Stimulated activated naive CD8-positive, alpha-beta T cell treated with anti-CD3 and anti-CD28 coated beads, Interleukin-15, amount 100 ng/mL, for 72 hours (primary cell): Measurements from ENCODE around the gene UTP4.
A peak's percentile ranks its signal among the peaks of the same experiment; 100 is the strongest.

Experiments used
- ATAC-seq: fragments of 150-1000 bp; cut with Tn5 transposase; 2 replicates; pipeline ENCODE4 v1.10.0; 2021; ENCODE audit warnings: mild to moderate bottlenecking, moderate library complexity
- DNase-seq, 2 donors: peaks; one replicate each; pipeline ENCODE4 v3.0.0; 2021 to 2022
- H3K27ac Mint-ChIP-seq, 2 donors: one replicate each; pipeline ENCODE4 v1.8.0; 2022; ENCODE audit warnings: mild to moderate bottlenecking in 2 of 2, mixed read lengths in 2 of 2, moderate library complexity in 2 of 2
- H3K27me3 Mint-ChIP-seq: one replicate; pipeline ENCODE4 v1.8.0; 2022; ENCODE audit warnings: mixed read lengths
- H3K4me1 Mint-ChIP-seq: one replicate; pipeline ENCODE4 v1.8.0; 2022; ENCODE audit warnings: mild to moderate bottlenecking, mixed read lengths
- H3K4me3 Mint-ChIP-seq, 2 donors: one replicate each; pipeline ENCODE4 v1.8.0; 2022; ENCODE audit warnings: mild to moderate bottlenecking in 2 of 2, mixed read lengths in 2 of 2, moderate library complexity in 1 of 2
- H3K9me3 Mint-ChIP-seq, 2 donors: one replicate each; pipeline ENCODE4 v1.8.0; 2022; ENCODE audit warnings: mixed read lengths in 2 of 2

Gene UTP4

DNA sequence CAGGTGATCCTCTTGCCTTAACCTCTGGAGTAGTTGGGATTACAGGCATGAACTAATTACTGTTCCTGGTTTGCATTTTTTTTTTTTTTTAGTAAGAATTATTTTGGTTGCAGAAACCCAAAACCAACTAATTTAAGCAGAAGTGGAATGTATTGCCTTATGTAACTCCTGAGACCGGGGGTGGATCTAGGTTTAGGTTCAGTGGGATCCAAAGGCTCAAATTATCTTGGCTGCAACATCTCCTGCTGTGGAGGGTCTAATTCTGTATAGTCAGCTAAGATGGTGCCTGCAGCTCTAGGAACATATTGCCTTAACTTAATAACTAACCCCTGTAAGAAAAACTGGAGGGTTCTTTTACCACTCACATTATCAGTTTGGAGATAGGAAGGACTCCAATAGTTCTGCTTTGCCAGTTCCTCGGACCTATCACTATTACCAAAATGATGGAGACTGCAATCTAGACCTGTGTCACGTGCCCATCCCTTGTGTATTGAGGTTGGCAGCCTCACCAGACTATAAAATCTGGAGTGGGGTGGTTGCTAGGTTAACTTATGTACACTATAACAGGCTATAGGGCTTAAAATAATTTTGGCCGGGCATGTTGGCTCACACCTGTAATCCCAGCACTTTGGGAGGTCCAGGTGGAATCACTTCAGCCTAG, 63.0 kb downstream of the UTP4 start:
- DNase-seq (no peak), ATAC-seq (no peak)
- Mint-ChIP-seq H3K27ac (no peak overlapping the region), H3K9me3 (no peaks in the 10 kb centered on the region), H3K27me3 (no peaks in the 10 kb centered on the region), H3K4me1 (peaks cover 37% of the 10 kb centered on the region), H3K4me3 (no peak overlapping the region)

DNA sequence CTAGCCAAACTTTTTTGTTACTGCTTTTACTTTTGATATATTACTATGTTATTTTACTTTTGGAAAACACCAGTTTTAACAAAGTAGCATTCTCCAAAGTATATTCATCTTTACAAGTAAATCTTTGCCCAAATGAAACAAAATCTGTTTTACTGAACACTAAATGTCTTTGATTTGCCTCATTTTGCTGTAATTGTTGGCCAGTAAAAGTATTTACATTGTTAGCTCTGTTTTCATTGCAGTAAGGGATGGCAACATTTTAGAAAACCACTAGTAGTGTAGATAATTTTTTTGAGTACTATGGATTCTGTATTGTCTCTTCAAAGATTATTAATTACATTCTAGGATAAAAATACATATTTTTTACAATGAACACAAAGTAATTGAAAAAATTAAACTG, 65.1 kb downstream of the UTP4 start:
- H3K4me1 Mint-ChIP-seq: peaks cover 28% of the 10 kb centered on the region
- no peak overlapping the region for H3K4me3 Mint-ChIP-seq

DNA sequence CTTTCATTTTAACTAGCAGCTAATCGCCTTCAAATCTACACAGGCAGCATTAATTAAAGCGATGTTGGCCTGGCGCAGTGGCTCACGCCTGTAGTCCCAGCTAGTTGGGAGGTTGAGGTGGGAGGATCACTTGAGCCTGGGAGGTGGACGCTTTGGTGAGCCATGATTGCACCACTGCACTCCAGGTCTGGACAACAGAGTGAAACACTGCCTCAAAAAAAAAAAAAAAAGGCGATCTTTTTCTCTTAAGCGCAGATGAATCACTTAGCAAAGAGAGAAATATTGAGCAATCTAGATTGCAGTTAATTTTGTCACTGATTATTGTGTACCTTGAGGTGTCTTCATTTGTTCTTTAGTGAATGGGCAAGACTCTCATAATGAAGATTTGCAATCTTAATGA, 66.9 kb downstream of the UTP4 start:
- peaks cover 28% of the 10 kb centered on the region for H3K4me1 Mint-ChIP-seq
- DNase-seq (no peak), ATAC-seq (no peak)
- H3K27me3 Mint-ChIP-seq: no peaks in the 10 kb centered on the region
- H3K9me3 Mint-ChIP-seq: no peaks in the 10 kb centered on the region
- H3K4me3 Mint-ChIP-seq: no peak overlapping the region
- H3K27ac Mint-ChIP-seq: no peak overlapping the region

More for the DNA sequence above, 65.1 kb downstream of the UTP4 start:
- H3K27me3 Mint-ChIP-seq: no peaks in the 10 kb centered on the region
- no peak overlapping the region for H3K27ac Mint-ChIP-seq
- H3K9me3 Mint-ChIP-seq: no peaks in the 10 kb centered on the region
- DNase-seq (no peak), ATAC-seq (no peak)

DNA sequence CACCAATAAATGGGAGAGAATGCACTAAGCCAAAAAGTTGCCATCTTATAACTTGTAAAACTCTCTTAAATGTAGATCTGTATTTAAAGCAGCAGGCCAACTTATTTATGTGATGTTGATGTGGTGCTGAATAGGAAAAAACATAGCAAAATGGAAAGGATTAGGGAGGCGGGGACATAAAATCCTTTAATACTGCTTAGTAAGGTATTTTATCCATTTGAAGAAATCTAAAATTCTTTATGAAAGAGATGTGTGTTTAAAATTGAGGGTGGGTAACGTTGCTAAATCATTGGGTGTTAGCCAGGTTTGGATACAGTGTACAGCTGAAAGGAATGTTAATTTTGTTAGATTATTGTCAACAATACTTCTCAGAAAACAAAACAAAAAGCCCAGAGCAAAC, 68.8 kb downstream of the UTP4 start:
- DNase-seq: no peak
- peaks cover 40% of the 10 kb centered on the region for H3K4me1 Mint-ChIP-seq
- no peak for ATAC-seq
- no peaks in the 10 kb centered on the region for H3K27me3 Mint-ChIP-seq
- no peak overlapping the region for H3K4me3 Mint-ChIP-seq
- no peak overlapping the region for H3K27ac Mint-ChIP-seq
- no peaks in the 10 kb centered on the region for H3K9me3 Mint-ChIP-seq

DNA sequence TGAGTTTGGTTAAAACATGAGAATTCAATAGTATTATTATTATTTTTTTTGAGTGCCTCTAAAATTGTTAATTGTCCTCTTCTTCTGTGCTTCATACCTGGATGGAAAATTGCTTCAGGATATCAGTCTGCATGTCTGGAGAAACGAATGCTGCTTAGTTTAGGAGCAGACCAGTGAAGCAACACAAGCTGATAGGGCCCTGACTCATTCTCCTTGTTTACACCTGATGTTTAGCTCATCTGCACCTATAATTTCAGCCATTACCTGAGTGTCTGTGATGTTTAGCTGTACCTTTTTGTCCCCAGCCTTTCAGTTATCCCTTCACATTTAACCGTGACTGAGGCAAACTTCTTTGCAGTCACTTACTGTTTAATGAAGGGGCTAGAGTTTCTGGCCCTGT, 69.3 kb downstream of the UTP4 start:
- H3K9me3 Mint-ChIP-seq: no peaks in the 10 kb centered on the region
- no peak overlapping the region for H3K4me3 Mint-ChIP-seq
- no peaks in the 10 kb centered on the region for H3K27me3 Mint-ChIP-seq
- ATAC-seq (no peak), DNase-seq (no peak)
- H3K4me1 Mint-ChIP-seq: peaks cover 40% of the 10 kb centered on the region
- H3K27ac Mint-ChIP-seq: no peak overlapping the region

DNA sequence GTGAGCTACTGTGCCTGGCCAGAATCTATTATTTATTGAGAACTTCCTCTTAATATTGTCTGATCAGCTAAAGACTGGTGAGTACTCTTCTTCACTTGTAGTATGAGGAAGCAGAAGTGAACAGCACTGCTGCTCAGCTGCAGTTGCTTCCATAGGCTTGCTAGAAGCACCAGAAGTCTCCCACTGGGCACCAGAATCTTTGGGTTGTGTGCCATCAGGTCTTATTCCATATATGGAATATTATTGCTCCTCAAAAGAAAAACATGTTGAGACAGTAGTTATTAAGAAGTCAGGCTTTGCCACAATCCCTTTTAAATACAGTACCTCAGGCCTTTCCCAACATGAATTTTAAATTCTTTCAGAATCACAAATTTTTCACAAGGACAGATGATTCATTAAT, 71.7 kb downstream of the UTP4 start:
- Mint-ChIP-seq H3K9me3 (no peaks in the 10 kb centered on the region), H3K4me3 (peak overlapping the region in 1 of 2 donors; percentile 37), H3K4me1 (peaks cover 35% of the 10 kb centered on the region), H3K27ac (no peak overlapping the region), H3K27me3 (no peaks in the 10 kb centered on the region)
- DNase-seq: no peak
- ATAC-seq: no peak

DNA sequence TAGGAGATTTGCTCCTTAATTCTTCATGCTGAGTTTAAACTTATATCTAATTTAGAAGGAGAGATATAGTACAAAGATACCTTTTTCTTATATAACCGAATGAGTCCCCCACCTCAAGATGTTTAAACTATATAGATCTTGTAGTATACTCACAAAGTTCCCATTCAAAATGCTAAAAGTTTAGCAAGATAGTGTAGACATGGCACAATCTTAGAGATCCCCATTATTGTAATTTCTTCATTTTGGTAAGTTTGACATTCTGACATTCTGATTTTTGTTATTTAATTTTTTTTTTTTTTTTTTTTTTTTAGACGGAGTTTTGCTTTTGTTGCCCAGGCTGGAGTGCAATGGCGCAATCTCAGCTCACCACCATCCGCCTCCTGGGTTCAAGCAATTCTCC, 77.3 kb downstream of the UTP4 start:
- no peaks in the 10 kb centered on the region for H3K27me3 Mint-ChIP-seq
- H3K9me3 Mint-ChIP-seq: no peaks in the 10 kb centered on the region
- peaks cover 15% of the 10 kb centered on the region for H3K4me1 Mint-ChIP-seq
- H3K4me3 Mint-ChIP-seq: no peak overlapping the region
- ATAC-seq (no peak), DNase-seq (no peak)
- H3K27ac Mint-ChIP-seq: no peak overlapping the region

DNA sequence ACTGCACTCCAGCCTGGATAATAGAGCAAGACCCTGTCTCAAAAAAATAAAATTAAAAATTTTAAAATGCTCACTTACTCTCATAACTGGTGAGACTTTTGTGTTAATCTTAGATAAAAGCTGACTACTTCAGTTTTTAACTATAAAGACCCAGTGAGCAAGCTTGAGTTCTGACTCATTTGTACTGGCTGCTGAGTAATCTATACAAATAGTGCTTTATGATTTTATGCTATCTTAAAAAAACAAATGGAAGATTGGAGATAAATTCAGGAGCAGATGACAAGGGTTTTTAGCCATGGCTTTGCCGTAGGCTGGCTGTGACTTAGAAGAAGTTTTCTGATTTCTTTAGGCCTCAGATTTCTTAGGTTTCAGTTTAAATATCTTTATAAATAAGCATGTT, 85.0 kb downstream of the UTP4 start:
- H3K27ac Mint-ChIP-seq: no peak overlapping the region

More for the DNA sequence above, 85.0 kb downstream of the UTP4 start:
- Mint-ChIP-seq H3K4me3 (no peak overlapping the region), H3K9me3 (no peaks in the 10 kb centered on the region), H3K27me3 (no peaks in the 10 kb centered on the region), H3K4me1 (no peaks in the 10 kb centered on the region)
- DNase-seq: no peak
- no peak for ATAC-seq
